ENCODE data around the gene TRPM8.

DNA sequence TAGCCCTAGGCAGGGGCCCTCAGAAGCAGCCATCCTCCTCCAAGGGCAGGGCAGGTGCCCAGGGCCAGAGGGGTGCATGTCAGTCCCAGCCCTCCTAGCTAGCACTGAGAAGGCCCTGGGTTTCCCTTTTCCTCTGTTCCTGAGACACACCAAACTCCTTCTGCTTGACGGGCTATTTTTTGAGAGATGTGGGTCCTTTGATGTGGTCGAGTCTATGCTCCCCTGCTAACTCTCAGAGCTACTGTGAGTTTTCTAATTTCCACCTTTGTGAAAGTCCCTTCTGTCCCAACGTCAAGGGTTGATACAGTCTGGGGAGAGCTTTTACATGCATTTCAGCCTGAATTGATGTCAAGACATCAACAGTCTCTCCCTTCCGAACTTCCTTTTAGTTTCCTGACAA, 51.4 kb downstream of the TRPM8 start:
- TF ChIP-seq POLR2A (IDR thresholded peaks at IDR 0.05) (no peak), POLR2AphosphoS5 (IDR thresholded peaks at IDR 0.05) (no peak), EP300 (IDR thresholded peaks at IDR 0.05) (no peak)
- TF ChIP-seq, protein P1, sequence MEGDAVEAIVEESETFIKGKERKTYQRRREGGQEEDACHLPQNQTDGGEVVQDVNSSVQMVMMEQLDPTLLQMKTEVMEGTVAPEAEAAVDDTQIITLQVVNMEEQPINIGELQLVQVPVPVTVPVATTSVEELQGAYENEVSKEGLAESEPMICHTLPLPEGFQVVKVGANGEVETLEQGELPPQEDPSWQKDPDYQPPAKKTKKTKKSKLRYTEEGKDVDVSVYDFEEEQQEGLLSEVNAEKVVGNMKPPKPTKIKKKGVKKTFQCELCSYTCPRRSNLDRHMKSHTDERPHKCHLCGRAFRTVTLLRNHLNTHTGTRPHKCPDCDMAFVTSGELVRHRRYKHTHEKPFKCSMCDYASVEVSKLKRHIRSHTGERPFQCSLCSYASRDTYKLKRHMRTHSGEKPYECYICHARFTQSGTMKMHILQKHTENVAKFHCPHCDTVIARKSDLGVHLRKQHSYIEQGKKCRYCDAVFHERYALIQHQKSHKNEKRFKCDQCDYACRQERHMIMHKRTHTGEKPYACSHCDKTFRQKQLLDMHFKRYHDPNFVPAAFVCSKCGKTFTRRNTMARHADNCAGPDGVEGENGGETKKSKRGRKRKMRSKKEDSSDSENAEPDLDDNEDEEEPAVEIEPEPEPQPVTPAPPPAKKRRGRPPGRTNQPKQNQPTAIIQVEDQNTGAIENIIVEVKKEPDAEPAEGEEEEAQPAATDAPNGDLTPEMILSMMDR (IDR thresholded peaks at IDR 0.05) = no peak

Data from sigmoid colon (tissue), 4 donors.